Natural killer cell treated with Interleukin-12 subunit alpha and Interleukin-12 subunit beta and Interleukin-15 and Interleukin-18, amount 100 ng/mL, for 72 hours (primary cell): ENCODE measurements around the gene USP30. TPM values are rescaled to one million over a fixed set of nuclear protein-coding genes. Genes with fewer than 3 reads are reported as not detected.

ENCODE experiments used
- ATAC-seq, 2 donors: fragments of 150-1000 bp; cut with Tn5 transposase in 1 of 2; sonication (Bioruptor Pico), chemical (Tn5 transposase) in 1 of 2; 2 replicates each; pipeline ENCODE4 v1.10.0; 2021
- DNase-seq: peaks from one replicate; pipeline ENCODE4 v3.0.0; 2022; ENCODE audit warnings: low spot score
- H3K27ac Mint-ChIP-seq, 2 donors: 1 replicate in 1 of 2; 2 replicates in 1 of 2; pipeline ENCODE4 v1.8.0; 2022; ENCODE audit warnings: mixed read lengths in 2 of 2, mild to moderate bottlenecking in 1 of 2, moderate library complexity in 1 of 2
- H3K27me3 Mint-ChIP-seq, 2 donors: 1 replicate in 1 of 2; 2 replicates in 1 of 2; pipeline ENCODE4 v1.8.0; 2022; ENCODE audit warnings: mixed read lengths in 2 of 2
- H3K36me3 Mint-ChIP-seq: one replicate; pipeline ENCODE4 v1.8.0; 2022; ENCODE audit warnings: mixed read lengths
- H3K4me1 Mint-ChIP-seq, 2 donors: 1 replicate in 1 of 2; 2 replicates in 1 of 2; pipeline ENCODE4 v1.8.0; 2022; ENCODE audit warnings: low read depth in 2 of 2, mixed read lengths in 2 of 2, mild to moderate bottlenecking in 1 of 2
- H3K4me3 Mint-ChIP-seq: one replicate; pipeline ENCODE4 v1.8.0; 2022; ENCODE audit warnings: mixed read lengths
- H3K9me3 Mint-ChIP-seq: 2 replicates; pipeline ENCODE4 v1.8.0; 2022; ENCODE audit warnings: mixed read lengths
- total RNA-seq, 2 donors: library from RNA; stranded (reverse); gene quantifications; one replicate each; pipeline ENCODE4 v1.2.3, GENCODE V29; 2022

The USP30 gene
- total RNA-seq, 2 donors from 2014 or later, result 8.5 to 11.4 TPM

DNA sequence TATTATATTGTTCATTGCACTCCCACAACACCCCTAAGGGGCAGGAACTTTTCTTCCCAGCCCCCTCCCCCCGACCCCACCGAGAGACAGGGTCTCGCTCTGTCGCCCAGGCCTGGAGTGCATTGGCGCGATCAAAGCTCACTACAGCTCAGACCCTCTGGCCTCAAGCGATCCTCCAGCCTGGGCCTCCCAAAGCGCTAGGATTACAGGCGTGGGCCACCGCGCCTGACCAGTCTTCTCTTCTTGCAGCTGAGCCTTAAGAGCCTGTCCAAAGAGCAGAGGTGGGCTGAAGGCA, 44.7 kb downstream of the USP30 start:
- Mint-ChIP-seq H3K4me1 (peaks cover 44 to 47% of the 10 kb centered on the region in 2 donors), H3K27me3 (no peaks in the 10 kb centered on the region), H3K27ac (peak overlapping the region in 1 of 2 donors; percentile 26), H3K36me3 (peaks cover 6% of the 10 kb centered on the region), H3K9me3 (no peaks in the 10 kb centered on the region), H3K4me3 (no peak overlapping the region)
- DNase-seq (no peak), ATAC-seq (no peak)

DNA sequence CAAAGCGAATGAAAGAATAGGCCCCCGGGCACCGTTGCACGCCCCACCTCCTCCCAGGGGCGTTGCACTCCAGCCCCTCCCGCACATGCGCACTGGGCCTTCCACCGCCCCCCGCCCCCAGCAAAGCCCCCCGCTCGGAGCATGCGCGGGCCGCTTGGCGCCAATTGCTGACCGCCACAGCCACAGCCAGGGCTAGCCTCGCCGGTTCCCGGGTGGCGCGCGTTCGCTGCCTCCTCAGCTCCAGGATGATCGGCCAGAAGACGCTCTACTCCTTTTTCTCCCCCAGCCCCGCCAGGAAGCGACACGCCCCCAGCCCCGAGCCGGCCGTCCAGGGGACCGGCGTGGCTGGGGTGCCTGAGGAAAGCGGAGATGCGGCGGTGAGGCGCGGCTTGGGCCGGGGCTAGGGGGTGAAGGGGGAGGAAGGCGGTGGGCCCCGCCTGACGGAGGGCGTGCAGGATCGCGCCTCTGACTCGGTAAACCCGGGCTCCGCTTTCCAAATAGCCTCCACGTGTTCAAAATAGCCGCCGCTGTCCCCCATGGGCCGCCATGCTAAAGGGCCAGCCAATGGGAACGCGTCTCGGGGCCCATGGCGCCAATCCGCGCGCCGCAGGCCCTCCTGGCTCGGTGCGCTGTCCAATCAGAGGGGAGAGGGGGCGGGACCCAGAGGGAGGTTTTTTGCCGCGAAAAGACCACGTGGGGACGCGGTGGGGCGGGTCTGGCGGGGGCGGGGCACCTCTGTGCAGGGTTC, 45.2 kb downstream of the USP30 start, which contains the start of gene UNG:
Gene UNG, plus strand, starts transcription at position 163 of the 748 bp plus-strand sequence. Its CDS starts 83 bp downstream, at position 246.
- Mint-ChIP-seq H3K4me3 (peak within 1 kb of the TSS; percentile 84), H3K36me3 (peaks cover 6% of the 10 kb centered on the region), H3K27ac (peak within 1 kb of the TSS; percentile 26 to 76), H3K27me3 (no peaks in the 10 kb centered on the region), H3K4me1 (peaks cover 39 to 42% of the 10 kb centered on the region in 2 donors), H3K9me3 (no peaks in the 10 kb centered on the region)
- ATAC-seq, result peak; percentile 97 to 98
- DNase-seq, result peak; percentile 98

- peaks cover 6% of the 10 kb centered on the region for H3K36me3 Mint-ChIP-seq
- peak overlapping the region; percentile 26 to 76 for H3K27ac Mint-ChIP-seq
- H3K4me3 Mint-ChIP-seq, result peak overlapping the region; percentile 84
- H3K9me3 Mint-ChIP-seq, result no peaks in the 10 kb centered on the region
- ATAC-seq, result peak; percentile 37 to 50
- H3K27me3 Mint-ChIP-seq, result no peaks in the 10 kb centered on the region
- no peak for DNase-seq
- H3K4me1 Mint-ChIP-seq, result peaks cover 33 to 36% of the 10 kb centered on the region in 2 donors
Observed at GRCh38 chr12:109098183-109098604, 45.8 kb downstream of the USP30 start.

- Mint-ChIP-seq H3K36me3 (peaks cover 6% of the 10 kb centered on the region), H3K4me1 (peaks cover 29 to 31% of the 10 kb centered on the region in 2 donors), H3K4me3 (peak overlapping the region; percentile 84), H3K27ac (peak overlapping the region; percentile 26 to 76), H3K9me3 (no peaks in the 10 kb centered on the region), H3K27me3 (no peaks in the 10 kb centered on the region)
- DNase-seq (no peak), ATAC-seq (no peak)
Observed at GRCh38 chr12:109098651-109099050, 46.3 kb downstream of the USP30 start.

DNA sequence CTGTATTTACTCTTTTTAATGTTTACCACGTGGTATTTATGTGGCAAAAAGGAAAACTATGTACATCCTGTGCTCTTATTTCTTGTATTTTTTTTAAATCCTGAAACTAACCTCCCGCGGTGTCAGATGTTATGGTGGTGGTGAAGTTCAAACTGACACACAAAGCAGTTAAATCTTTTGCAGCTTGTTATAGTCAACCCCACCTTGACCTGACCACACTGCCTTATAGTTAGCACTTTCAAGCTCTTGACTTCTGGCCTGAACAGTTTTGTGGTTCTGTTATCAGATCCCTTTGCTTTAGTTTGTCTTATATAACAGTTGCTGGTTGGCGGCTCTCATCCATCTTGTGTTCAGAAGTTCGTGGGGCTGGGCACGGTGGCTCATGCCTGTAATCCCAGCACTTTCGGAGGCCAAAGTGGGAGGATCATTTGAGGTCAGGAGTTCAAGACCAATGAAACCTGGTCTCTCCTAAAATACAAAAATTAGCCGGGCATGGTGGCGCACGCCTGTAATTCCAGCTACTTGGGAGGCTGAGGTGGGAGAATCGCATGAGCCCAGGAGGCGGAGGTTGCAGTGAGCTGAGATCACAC, 47.1 kb downstream of the USP30 start:
- Mint-ChIP-seq H3K27me3 (no peaks in the 10 kb centered on the region), H3K9me3 (no peaks in the 10 kb centered on the region), H3K27ac (peak overlapping the region; percentile 26 to 76), H3K4me1 (peaks cover 23 to 27% of the 10 kb centered on the region in 2 donors), H3K4me3 (peak overlapping the region; percentile 84), H3K36me3 (peaks cover 11% of the 10 kb centered on the region)
- ATAC-seq (no peak), DNase-seq (no peak)

GRCh38 chr12:109100741-109101140, 48.4 kb downstream of the USP30 start:
- Mint-ChIP-seq H3K27ac (no peak overlapping the region), H3K4me3 (no peak overlapping the region), H3K9me3 (no peaks in the 10 kb centered on the region), H3K4me1 (peaks cover 23 to 27% of the 10 kb centered on the region in 2 donors), H3K27me3 (no peaks in the 10 kb centered on the region), H3K36me3 (peaks cover 18% of the 10 kb centered on the region)
- ATAC-seq, result no peak
- DNase-seq, result no peak

- Mint-ChIP-seq H3K9me3 (no peaks in the 10 kb centered on the region), H3K4me1 (peaks cover 23 to 27% of the 10 kb centered on the region in 2 donors), H3K27me3 (no peaks in the 10 kb centered on the region), H3K4me3 (no peak overlapping the region), H3K27ac (no peak overlapping the region), H3K36me3 (peaks cover 22% of the 10 kb centered on the region)
- ATAC-seq (no peak), DNase-seq (no peak)
Observed at GRCh38 chr12:109102491-109102890, 50.1 kb downstream of the USP30 start.

- no peak overlapping the region for H3K4me3 Mint-ChIP-seq
- DNase-seq (no peak), ATAC-seq (no peak)
- H3K4me1 Mint-ChIP-seq, result peaks cover 5 to 6% of the 10 kb centered on the region in 2 donors
- H3K27me3 Mint-ChIP-seq, result no peaks in the 10 kb centered on the region
- no peaks in the 10 kb centered on the region for H3K9me3 Mint-ChIP-seq
- H3K36me3 Mint-ChIP-seq, result peaks cover 25% of the 10 kb centered on the region
- H3K27ac Mint-ChIP-seq, result no peak overlapping the region
Observed at GRCh38 chr12:109105176-109105575, 52.8 kb downstream of the USP30 start.

DNA sequence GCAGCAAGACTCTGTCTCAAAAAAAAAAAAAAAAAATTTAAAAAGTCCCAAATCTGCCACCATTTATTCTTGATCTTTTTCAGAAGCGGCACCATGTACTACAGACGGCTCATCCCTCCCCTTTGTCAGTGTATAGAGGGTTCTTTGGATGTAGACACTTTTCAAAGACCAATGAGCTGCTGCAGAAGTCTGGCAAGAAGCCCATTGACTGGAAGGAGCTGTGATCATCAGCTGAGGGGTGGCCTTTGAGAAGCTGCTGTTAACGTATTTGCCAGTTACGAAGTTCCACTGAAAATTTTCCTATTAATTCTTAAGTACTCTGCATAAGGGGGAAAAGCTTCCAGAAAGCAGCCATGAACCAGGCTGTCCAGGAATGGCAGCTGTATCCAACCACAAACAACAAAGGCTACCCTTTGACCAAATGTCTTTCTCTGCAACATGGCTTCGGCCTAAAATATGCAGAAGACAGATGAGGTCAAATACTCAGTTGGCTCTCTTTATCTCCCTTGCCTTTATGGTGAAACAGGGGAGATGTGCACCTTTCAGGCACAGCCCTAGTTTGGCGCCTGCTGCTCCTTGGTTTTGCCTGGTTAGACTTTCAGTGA, 57.5 kb downstream of the USP30 start:
- DNase-seq (no peak), ATAC-seq (no peak)
- Mint-ChIP-seq H3K9me3 (no peaks in the 10 kb centered on the region), H3K36me3 (peaks cover 14% of the 10 kb centered on the region), H3K4me1 (no peaks in the 10 kb centered on the region), H3K27me3 (no peaks in the 10 kb centered on the region), H3K4me3 (no peak overlapping the region), H3K27ac (no peak overlapping the region)

- peaks cover 0 to 5% of the 10 kb centered on the region in 2 donors for H3K4me1 Mint-ChIP-seq
- no peaks in the 10 kb centered on the region for H3K27me3 Mint-ChIP-seq
- H3K9me3 Mint-ChIP-seq, result no peaks in the 10 kb centered on the region
- no peak for DNase-seq
- no peak overlapping the region for H3K27ac Mint-ChIP-seq
- peaks cover 6% of the 10 kb centered on the region for H3K36me3 Mint-ChIP-seq
- peak; percentile 57 to 80 for ATAC-seq
- peak overlapping the region; percentile 63 for H3K4me3 Mint-ChIP-seq
Observed at GRCh38 chr12:109110988-109111495, 58.7 kb downstream of the USP30 start.

GRCh38 chr12:109112720-109113465, 60.5 kb downstream of the USP30 start:
- no peaks in the 10 kb centered on the region for H3K27me3 Mint-ChIP-seq
- H3K4me3 Mint-ChIP-seq, result no peak overlapping the region
- H3K9me3 Mint-ChIP-seq, result no peaks in the 10 kb centered on the region
- H3K27ac Mint-ChIP-seq, result no peak overlapping the region
- no peak for ATAC-seq
- peaks cover 2% of the 10 kb centered on the region for H3K36me3 Mint-ChIP-seq
- H3K4me1 Mint-ChIP-seq, result peaks cover 0 to 5% of the 10 kb centered on the region in 2 donors
- DNase-seq, result no peak

- Mint-ChIP-seq H3K4me3 (no peak overlapping the region), H3K4me1 (peaks cover 0 to 5% of the 10 kb centered on the region in 2 donors), H3K9me3 (no peaks in the 10 kb centered on the region), H3K36me3 (no peaks in the 10 kb centered on the region), H3K27ac (no peak overlapping the region), H3K27me3 (no peaks in the 10 kb centered on the region)
- ATAC-seq (no peak), DNase-seq (no peak)
Observed at GRCh38 chr12:109113661-109114321, 61.4 kb downstream of the USP30 start.

GRCh38 chr12:109114644-109115043, 62.3 kb downstream of the USP30 start:
- no peak overlapping the region for H3K4me3 Mint-ChIP-seq
- H3K9me3 Mint-ChIP-seq, result no peaks in the 10 kb centered on the region
- no peaks in the 10 kb centered on the region for H3K36me3 Mint-ChIP-seq
- H3K27me3 Mint-ChIP-seq, result no peaks in the 10 kb centered on the region
- no peak overlapping the region for H3K27ac Mint-ChIP-seq
- DNase-seq, result no peak
- H3K4me1 Mint-ChIP-seq, result peaks cover 0 to 5% of the 10 kb centered on the region in 2 donors
- ATAC-seq, result no peak
